K562 (cell line): ENCODE measurements around the gene RHOBTB3. TPM values are rescaled to one million over a fixed set of nuclear protein-coding genes. Genes with fewer than 3 reads are reported as not detected.
A peak's percentile ranks its signal among the peaks of the same experiment; 100 is the strongest.

ENCODE experiments used
- ARNT ChIP-seq, 2 experiments: fragments of 450-650 bp; IDR thresholded peaks; 2 replicates each; pipeline ENCODE4 v1.6.1; 2016; ENCODE audit warnings: mild to moderate bottlenecking in 1 of 2
- BMI1 ChIP-seq: fragments of 150-350 bp; IDR thresholded peaks from 2 replicates; pipeline ENCODE4 v1.6.1; 2014; ENCODE audit warnings: low read length
- ELF1 ChIP-seq: fragments of 200-800 bp; sonication (Bioruptor generic); IDR thresholded peaks from 2 replicates; pipeline ENCODE4 v1.6.1; 2016; ENCODE audit warnings: missing genetic modification characterization, missing compliant biosample characterization
- MYBL2 ChIP-seq, 2 experiments: fragments of 450-650 bp in 1 of 2; sonication (generic) in 1 of 2; formaldehyde crosslinking in 1 of 2; IDR thresholded peaks; 2 replicates each; pipeline versions ENCODE4 v1.6.1 to v1.8.1; 2017 to 2022; ENCODE audit warnings: borderline replicate concordance in 1 of 2, inconsistent platforms in 1 of 2, low read depth in 1 of 2, mild to moderate bottlenecking in 1 of 2, missing genetic modification reagents in 1 of 2, moderate library complexity in 1 of 2
- SMARCA5 ChIP-seq: fragments of 450-650 bp; IDR thresholded peaks from 2 replicates; pipeline ENCODE4 v1.6.1; 2016
- ZNF316 ChIP-seq: fragments of 450-650 bp; IDR thresholded peaks from 2 replicates; pipeline ENCODE4 v1.6.1; 2016
- polyA plus RNA-seq, 8 experiments: library from polyadenylated mRNA; depleted of rRNA in 4 of 8; stranded (reverse) in 5 of 8; unstranded in 3 of 8; fragments of >200 nt; fragmentation: Nextera tagmentation in 2 of 8; fragmentation: Illumina TruSeq in 1 of 8; extraction: Ambion mirVana in 2 of 8; extraction: Trizol in 1 of 8; gene quantifications; 2 replicates each; pipeline versions ENCODE4 v1.2.1 to v1.2.3, GENCODE V29; 2011 to 2014; ENCODE audit warnings: inconsistent platforms in 1 of 8, missing spikeins in 1 of 8
- total RNA-seq, 7 experiments: library from RNA; depleted of rRNA in 6 of 7; stranded (reverse); fragments of >200 nt in 6 of 7; fragmentation: Illumina TruSeq in 2 of 7; extraction: Trizol in 2 of 7; gene quantifications; 2 replicates each; pipeline versions ENCODE4 v1.2.1 to v1.2.3, GENCODE V29; 2011 to 2021; ENCODE audit warnings: low replicate concordance in 1 of 7
- TF ChIP-seq, protein P1 (sequence below): fragments of 250-450 bp; sonication (Bioruptor Pico); IDR thresholded peaks from 2 replicates; pipeline ENCODE4 v1.4.0; 2020; ENCODE audit warnings: mild to moderate bottlenecking, moderate library complexity
- TF ChIP-seq, protein P2 (sequence below): fragments of 450-650 bp; formaldehyde crosslinking; IDR thresholded peaks from 2 replicates; pipeline ENCODE4 v1.4.0; 2020; ENCODE audit warnings: mild to moderate bottlenecking, mixed read lengths
- TF ChIP-seq, protein P3 (sequence below), 2 experiments: fragments of 450-650 bp; IDR thresholded peaks; 2 replicates each; pipeline ENCODE4 v1.6.1; 2018; ENCODE audit warnings: mild to moderate bottlenecking in 2 of 2, low read depth in 1 of 2; ENCODE audit not compliant: partially characterized antibody in 2 of 2
- TF ChIP-seq, protein P4 (sequence below): fragments of 450-650 bp; IDR thresholded peaks from 2 replicates; pipeline ENCODE4 v1.6.1; 2017; ENCODE audit warnings: mild to moderate bottlenecking, moderate library complexity

Gene RHOBTB3
- total and polyA plus RNA-seq, 9 of the 15 experiments (the other 6 are each of a cell fraction or from before 2014, with no cell fraction given) = 39.7 to 143 (median 115) TPM

DNA sequence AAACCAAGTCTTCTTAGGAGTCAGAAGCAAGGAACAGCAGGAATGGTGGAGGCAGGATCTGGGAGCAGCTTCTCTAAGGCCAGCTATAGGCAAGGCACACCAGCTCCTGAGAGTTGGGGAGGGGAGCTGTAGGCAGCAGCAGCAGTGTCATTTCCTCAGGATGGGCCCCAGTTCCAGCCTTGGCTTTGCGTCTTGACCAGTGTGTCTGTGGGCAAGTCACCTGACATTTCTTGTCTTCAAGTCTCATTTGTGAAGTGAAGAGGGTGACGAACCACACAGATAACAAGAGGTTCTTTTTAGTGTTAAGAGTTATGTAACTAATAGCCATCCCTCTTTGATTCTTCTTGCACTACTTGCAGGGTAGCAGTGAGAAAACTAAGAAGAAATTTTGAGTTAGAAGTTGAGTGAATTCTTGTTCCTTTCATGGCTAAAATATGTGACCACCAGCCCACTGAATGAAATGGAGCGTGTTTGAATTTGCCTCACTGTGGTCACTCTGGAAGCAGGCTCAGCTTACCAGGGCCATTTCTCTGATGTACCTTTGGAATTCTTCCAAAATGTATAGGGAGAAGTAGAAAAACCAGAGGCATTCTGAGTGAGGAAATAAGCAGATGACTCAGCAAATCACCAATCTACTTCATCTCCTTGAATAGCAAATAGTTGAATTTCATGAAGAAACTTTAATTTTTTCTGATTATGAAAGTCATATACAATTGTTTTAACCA is 42.4 kb downstream of the RHOBTB3 start (continued):
- TF ChIP-seq, protein P1, sequence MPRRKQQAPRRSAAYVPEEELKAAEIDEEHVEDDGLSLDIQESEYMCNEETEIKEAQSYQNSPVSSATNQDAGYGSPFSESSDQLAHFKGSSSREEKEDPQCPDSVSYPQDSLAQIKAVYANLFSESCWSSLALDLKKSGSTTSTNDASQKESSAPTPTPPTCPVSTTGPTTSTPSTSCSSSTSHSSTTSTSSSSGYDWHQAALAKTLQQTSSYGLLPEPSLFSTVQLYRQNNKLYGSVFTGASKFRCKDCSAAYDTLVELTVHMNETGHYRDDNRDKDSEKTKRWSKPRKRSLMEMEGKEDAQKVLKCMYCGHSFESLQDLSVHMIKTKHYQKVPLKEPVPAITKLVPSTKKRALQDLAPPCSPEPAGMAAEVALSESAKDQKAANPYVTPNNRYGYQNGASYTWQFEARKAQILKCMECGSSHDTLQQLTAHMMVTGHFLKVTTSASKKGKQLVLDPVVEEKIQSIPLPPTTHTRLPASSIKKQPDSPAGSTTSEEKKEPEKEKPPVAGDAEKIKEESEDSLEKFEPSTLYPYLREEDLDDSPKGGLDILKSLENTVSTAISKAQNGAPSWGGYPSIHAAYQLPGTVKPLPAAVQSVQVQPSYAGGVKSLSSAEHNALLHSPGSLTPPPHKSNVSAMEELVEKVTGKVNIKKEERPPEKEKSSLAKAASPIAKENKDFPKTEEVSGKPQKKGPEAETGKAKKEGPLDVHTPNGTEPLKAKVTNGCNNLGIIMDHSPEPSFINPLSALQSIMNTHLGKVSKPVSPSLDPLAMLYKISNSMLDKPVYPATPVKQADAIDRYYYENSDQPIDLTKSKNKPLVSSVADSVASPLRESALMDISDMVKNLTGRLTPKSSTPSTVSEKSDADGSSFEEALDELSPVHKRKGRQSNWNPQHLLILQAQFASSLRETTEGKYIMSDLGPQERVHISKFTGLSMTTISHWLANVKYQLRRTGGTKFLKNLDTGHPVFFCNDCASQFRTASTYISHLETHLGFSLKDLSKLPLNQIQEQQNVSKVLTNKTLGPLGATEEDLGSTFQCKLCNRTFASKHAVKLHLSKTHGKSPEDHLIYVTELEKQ = no peak
- TF ChIP-seq, protein P2, sequence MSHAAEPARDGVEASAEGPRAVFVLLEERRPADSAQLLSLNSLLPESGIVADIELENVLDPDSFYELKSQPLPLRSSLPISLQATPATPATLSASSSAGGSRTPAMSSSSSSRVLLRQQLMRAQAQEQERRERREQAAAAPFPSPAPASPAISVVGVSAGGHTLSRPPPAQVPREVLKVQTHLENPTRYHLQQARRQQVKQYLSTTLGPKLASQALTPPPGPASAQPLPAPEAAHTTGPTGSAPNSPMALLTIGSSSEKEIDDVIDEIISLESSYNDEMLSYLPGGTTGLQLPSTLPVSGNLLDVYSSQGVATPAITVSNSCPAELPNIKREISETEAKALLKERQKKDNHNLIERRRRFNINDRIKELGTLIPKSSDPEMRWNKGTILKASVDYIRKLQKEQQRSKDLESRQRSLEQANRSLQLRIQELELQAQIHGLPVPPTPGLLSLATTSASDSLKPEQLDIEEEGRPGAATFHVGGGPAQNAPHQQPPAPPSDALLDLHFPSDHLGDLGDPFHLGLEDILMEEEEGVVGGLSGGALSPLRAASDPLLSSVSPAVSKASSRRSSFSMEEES (CRISPR knock-in tag) = no peak
- TF ChIP-seq ARNT (IDR thresholded peaks at IDR 0.05) (no peak), MYBL2 (IDR thresholded peaks at IDR 0.05; ENCODE audit: low read depth) (no peak), MYBL2 (CRISPR knock-in tag; IDR thresholded peaks at IDR 0.05; ENCODE audit: borderline replicate concordance) (no peak), ELF1 (tag) (no peak), ZNF316 (peak; percentile 99), BMI1 (no peak), SMARCA5 (no peak)
- TF ChIP-seq, protein P3, sequence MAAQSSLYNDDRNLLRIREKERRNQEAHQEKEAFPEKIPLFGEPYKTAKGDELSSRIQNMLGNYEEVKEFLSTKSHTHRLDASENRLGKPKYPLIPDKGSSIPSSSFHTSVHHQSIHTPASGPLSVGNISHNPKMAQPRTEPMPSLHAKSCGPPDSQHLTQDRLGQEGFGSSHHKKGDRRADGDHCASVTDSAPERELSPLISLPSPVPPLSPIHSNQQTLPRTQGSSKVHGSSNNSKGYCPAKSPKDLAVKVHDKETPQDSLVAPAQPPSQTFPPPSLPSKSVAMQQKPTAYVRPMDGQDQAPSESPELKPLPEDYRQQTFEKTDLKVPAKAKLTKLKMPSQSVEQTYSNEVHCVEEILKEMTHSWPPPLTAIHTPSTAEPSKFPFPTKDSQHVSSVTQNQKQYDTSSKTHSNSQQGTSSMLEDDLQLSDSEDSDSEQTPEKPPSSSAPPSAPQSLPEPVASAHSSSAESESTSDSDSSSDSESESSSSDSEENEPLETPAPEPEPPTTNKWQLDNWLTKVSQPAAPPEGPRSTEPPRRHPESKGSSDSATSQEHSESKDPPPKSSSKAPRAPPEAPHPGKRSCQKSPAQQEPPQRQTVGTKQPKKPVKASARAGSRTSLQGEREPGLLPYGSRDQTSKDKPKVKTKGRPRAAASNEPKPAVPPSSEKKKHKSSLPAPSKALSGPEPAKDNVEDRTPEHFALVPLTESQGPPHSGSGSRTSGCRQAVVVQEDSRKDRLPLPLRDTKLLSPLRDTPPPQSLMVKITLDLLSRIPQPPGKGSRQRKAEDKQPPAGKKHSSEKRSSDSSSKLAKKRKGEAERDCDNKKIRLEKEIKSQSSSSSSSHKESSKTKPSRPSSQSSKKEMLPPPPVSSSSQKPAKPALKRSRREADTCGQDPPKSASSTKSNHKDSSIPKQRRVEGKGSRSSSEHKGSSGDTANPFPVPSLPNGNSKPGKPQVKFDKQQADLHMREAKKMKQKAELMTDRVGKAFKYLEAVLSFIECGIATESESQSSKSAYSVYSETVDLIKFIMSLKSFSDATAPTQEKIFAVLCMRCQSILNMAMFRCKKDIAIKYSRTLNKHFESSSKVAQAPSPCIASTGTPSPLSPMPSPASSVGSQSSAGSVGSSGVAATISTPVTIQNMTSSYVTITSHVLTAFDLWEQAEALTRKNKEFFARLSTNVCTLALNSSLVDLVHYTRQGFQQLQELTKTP (IDR thresholded peaks at IDR 0.05; ENCODE audit: low read depth in 1 of 2, partially characterized antibody in 2 of 2) = no peak
- TF ChIP-seq, protein P4, sequence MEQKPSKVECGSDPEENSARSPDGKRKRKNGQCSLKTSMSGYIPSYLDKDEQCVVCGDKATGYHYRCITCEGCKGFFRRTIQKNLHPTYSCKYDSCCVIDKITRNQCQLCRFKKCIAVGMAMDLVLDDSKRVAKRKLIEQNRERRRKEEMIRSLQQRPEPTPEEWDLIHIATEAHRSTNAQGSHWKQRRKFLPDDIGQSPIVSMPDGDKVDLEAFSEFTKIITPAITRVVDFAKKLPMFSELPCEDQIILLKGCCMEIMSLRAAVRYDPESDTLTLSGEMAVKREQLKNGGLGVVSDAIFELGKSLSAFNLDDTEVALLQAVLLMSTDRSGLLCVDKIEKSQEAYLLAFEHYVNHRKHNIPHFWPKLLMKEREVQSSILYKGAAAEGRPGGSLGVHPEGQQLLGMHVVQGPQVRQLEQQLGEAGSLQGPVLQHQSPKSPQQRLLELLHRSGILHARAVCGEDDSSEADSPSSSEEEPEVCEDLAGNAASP = no peak
